LoVo (cell line): ENCODE results near the gene IL3.

Experiments
- DNase-seq: peaks from one replicate; pipeline ENCODE4 v3.0.0-alpha.2; 2016; ENCODE audit warnings: low spot score

Gene IL3

GRCh38 chr5:132026516-132027008, 33.9 kb upstream of the IL3 start:
- DNase-seq, result no peak

- no peak for DNase-seq
Observed at GRCh38 chr5:132027027-132027426, 33.4 kb upstream of the IL3 start.

GRCh38 chr5:132029609-132030330, 30.7 kb upstream of the IL3 start:
- no peak for DNase-seq

DNA sequence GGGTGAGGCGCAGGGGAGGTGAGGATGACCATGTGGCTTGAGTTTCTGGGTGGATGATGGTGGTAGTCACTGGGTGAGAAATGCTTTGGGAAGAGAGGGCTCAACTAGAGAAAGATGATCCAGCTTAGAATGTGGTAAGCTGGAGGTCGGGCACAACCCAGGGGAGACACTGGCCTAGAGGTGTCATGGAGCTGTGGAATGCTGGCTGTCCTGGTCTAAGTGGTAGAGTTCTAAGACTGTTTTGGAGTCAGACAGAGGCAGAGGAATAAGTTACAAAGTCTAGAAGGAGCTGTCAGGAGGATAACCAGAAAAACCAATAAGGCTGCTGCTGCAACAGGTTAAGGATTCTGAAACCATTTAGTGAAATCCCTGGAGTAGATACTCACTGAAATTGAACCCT, 29.8 kb upstream of the IL3 start:
- DNase-seq, result no peak

GRCh38 chr5:132032196-132032595, 28.3 kb upstream of the IL3 start:
- DNase-seq, result no peak

DNA sequence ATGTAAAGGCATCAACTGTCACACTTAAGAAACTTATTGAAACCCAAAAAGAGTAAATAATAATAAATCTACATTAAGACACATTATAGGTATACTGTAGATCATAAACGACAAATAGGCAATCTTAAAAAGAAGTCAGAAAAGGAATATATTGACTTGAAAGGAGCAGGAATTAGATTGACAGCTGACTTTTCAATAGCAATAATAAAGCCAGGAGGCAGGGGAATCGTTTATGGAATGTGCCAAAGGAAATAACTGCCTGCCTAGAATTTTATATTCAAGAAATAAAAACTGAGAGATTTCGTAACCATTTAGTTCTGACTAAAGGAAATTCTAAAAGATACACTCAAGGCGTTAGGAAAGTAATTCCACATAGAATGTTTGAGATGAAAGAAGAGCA, 27.3 kb upstream of the IL3 start:
- DNase-seq, result no peak

- no peak for DNase-seq
Observed at GRCh38 chr5:132037353-132037752, 23.1 kb upstream of the IL3 start.

DNA sequence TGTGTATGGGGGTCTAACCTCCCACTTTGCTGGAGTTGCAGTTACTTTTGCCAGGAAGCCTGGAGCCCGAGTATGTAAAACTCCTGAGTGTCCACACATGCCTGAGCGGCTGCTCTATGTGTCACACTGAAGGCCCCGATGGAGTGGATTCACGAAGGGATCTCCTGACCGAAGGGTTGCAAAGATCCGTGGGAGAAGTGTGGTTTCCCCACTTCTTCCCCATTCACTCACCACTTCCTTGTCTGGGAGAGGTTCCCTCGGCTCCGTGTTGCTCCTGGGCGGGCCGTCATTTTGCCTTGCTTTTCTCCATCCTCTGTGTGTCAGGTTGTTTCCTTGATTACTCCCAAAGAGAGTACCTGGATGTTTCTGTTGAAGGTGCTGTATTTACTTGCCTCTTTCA, 16.2 kb upstream of the IL3 start:
- no peak for DNase-seq

DNA sequence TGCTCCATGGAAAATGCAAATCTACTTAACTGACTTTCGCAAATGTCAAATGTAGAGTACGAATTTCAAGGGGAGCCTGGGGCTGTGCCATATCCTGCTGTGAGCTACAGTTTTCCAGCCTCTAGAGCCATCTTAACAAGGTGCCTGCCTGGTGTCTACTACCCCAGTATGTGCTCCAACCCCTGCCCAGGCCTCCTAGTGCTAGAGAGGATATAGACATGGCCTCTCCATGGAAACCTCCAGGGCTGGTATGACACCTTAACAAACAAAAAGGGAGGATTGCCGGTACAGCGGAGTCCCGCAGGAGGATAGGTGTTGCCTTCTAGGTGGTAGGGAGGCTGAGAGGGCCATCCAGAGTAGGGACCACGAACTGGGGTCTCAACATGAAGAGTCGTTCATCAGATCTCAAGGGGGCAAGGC, 13.6 kb upstream of the IL3 start:
- DNase-seq, result no peak

DNA sequence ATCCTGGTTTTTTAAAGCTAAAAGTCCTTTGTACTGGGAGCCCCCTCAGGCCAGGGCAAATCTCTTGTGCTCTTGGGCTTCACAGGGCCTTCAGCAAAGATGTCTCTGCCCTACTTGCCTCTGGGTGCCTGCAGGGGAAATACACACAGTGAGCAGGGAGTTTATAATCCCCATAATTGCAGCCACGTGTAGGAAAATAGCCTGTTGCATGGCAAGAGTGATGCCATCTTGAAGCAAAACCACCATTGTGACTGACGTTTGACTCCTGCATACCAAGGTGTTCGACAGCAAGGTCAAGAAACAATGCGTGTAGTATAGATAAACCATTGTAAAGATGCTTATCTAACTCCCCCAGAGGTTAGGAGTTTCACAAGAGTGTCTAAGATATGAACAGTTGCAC, 11.4 kb upstream of the IL3 start:
- no peak for DNase-seq

DNA sequence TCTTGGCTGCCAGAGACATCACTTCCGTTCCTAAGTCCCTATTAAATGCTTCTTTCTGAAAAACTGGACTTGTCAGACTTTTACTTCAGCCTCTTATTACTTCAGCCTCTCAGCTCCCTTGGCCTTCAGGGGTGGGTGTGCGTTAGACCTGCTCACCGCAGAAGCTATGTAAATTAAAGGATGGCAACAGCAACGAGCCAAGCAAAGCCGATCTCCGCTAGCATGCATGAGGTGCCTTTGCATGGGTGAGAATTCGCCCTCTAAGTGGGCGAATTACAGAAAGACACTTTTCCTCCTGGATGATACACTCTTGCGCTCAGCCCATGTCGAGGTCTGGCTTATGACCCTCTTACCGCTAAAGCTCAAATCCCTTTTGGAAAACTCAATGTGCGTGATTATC, 10.9 kb upstream of the IL3 start:
- no peak for DNase-seq

GRCh38 chr5:132050136-132050535, 10.3 kb upstream of the IL3 start:
- DNase-seq, result no peak

DNA sequence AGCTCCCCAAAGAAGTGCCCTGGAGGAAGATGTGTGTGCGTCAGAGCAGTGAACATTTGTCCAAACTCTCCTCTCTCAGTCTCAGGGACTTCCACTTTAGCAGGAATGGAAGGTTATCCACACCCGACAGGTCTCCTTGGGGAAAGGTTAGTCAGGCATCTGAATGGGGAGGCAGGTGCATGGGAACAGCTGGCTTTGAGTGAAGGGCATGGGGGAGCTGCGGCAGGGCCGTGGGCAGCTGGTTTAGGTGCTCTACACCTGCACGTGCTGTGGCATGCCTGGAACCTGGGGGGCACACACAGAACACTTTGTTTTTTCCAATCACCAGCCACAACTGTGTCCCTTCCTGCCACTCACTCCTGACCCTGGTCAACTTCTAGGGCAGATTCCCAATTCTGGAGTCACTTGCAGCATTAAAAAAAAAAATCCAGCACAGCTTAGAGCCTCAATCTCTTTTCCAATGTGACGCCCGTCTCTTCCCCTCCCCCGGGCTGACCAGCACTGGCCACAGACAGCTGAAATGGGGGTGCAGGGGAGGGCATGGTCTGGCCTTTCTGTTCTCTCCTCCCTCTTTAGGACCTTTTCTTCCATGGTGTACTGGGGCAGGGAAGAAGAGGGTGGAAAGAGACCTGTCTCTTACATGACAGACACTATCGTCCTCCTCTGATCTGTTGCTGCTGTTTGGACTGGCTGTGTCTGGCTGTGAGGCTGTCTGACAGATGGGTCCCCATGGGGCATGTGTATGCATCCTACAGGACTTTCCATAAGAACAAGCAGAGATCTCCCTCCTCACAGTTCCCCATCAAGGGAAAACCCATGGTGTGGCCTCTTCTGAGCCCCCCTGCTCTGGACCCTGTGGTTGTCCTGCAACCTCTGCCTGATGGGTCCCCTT, 9.5 kb upstream of the IL3 start:
- DNase-seq, result no peak

GRCh38 chr5:132052520-132052919, 7.9 kb upstream of the IL3 start:
- DNase-seq, result no peak

- DNase-seq, result no peak
Observed at GRCh38 chr5:132053483-132053882, 7.0 kb upstream of the IL3 start.

DNA sequence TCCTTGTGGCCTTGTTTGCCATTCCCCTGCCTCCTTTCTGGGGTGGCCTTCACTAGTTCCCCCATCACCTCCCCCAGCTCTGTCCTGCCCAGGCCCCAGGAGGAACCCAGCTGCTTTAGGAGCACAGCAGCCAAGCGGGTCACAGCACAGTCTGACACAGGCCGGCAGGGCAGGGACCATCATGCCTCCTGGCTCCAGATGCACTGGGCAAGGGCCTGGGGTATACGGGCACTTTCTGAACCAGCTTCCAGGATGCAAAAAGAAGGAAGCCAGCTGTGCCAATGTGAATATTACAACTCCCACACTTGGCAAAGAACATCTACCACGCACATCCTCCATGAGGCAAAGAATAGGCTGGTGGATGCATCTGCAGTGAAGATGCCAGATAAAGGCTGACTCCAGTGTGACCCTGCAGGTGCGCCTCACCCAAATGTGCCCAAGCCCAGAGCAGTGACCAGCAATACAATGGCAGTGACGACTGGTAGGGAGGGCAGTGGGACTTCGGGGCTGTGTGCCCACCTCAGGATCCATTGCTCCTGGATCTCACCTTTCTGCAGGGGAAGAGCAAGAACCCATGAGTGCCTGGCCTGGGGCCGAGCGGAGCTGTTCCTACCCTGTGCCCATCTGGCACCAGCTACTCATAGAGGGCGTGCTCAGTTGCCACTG, 6.3 kb upstream of the IL3 start:
- no peak for DNase-seq

DNA sequence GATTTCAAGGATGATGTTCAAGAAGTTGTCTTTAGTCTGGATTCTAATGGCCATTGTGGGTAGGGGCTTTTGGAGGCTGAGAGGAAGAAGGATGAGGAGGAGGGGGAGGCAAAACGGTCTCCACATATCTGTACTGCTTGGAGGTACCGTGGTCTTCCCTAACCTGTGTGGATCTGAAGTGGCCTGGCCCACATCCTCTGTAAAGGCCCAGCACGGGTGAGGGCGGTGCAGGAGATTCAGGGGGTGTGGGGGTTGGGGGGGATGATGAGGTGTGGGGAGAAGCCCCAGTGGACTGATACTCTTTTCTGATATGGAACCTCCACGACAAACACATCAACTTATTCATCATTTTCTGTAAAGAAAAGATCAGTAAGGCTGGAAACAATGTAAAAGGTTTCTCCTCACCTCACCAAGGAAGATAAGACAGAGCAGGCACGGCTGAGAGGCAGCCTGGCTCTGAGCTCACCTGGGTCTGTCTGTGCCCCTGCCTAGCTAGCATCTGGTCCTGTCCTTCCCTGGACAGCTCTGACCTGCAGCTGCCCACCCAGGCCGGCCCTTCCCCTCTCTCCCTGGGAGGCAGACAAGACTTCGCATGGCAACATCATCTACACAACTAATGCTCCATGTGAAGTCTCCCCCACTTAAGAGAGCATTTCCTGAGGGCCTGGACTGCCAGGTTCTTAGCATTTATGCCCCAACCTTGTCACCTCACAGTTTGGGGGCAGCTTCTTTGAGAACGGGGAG, 5.6 kb upstream of the IL3 start:
- no peak for DNase-seq

- no peak for DNase-seq
Observed at GRCh38 chr5:132055441-132055807, 5.0 kb upstream of the IL3 start.

- no peak for DNase-seq
Observed at GRCh38 chr5:132055808-132056609, 4.4 kb upstream of the IL3 start.

DNA sequence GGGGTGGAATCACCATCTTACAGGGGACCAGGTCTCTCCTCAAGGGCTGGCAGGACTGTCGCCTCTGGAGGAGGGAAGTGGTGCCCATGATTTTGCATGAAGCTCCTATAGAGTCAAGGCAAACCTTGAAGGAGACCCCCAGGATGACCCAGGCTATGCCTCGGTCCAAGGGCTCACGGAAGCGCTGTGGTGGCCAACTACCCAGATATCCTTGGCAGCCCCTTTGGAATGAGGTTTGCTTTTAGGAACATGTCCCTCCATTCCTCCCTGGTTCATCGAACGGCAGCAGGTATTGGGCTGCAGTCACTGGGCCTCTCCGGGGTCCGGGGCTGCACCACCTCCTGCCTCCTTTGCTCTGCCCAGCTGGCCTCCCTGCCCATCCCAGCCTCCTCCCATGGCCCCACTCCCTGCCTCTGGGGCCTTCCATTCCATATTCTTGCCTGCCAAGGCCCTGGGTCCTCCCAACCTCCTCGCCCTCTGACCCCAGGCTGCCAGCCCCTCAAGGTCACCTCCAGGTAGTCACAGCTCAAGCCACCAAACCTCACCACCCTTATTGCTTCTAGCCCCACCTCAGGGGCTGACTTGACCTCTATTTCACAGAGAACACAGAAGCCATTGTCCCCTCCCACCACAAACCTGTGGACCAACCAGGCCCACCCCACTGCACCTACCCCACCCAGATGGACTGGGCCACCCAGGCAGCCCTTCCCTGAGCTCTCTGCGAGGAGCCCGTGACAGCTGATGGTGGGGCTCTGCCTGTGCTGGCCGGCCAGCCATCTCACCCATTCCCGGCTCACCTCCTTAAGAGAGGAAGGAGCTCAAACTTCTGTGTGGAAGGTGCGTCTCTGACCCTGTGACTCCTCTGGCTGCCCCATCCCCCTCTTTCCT, 3.6 kb upstream of the IL3 start:
- no peak for DNase-seq
